ENCODE results near the gene SLC6A9. TPM values are rescaled to one million over a fixed set of nuclear protein-coding genes. Genes with fewer than 3 reads are reported as not detected.

The SLC6A9 gene
- 24.3 TPM for total RNA-seq

GRCh38 chr1:44031252-44032169, at the start of gene SLC6A9:
SLC6A9 (minus strand) TSS chr1:44031462; CDS start chr1:44024277, 7,185 bp downstream.
- Histone ChIP-seq H3K4me3 (peak within 1 kb of the TSS; percentile 69 to 95), H3K27ac (peak within 1 kb of the TSS; percentile 89), H3K4me1 (peaks cover 41% of the 10 kb centered on the region), H3K27me3 (no peaks in the 10 kb centered on the region), H3K9me3 (no peaks in the 10 kb centered on the region), H3K36me3 (no peaks in the 10 kb centered on the region)
- intact Hi-C loops (cut with DNase I) = no loop called here
- TF ChIP-seq POLR2A (IDR thresholded peaks at IDR 0.05) = peak in 1 of 2 donors; percentile 37
- TF ChIP-seq POLR2AphosphoS5 (IDR thresholded peaks at IDR 0.05; ENCODE audit: insufficient read depth in 1 of 2, low read depth in 1 of 2) = peak in 1 of 2 donors; percentile 75
- no peak for TF ChIP-seq CTCF (IDR thresholded peaks at IDR 0.05)
- no peak for DNase-seq (ENCODE audit: extremely low spot score in 2 of 2)

GRCh38 chr1:44079566-44079965, 48.3 kb upstream of the SLC6A9 start:
- H3K4me1 ChIP-seq = no peaks in the 10 kb centered on the region
- TF ChIP-seq POLR2AphosphoS5 (IDR thresholded peaks at IDR 0.05; ENCODE audit: insufficient read depth in 1 of 2, low read depth in 1 of 2) (no peak), POLR2A (IDR thresholded peaks at IDR 0.05) (no peak), CTCF (IDR thresholded peaks at IDR 0.05) (no peak)
- intact Hi-C loops (cut with DNase I) = no loop called here
- H3K4me3 ChIP-seq = no peak overlapping the region
- DNase-seq (ENCODE audit: extremely low spot score in 2 of 2) = no peak
- H3K9me3 ChIP-seq = no peaks in the 10 kb centered on the region
- no peaks in the 10 kb centered on the region for H3K27me3 ChIP-seq
- no peaks in the 10 kb centered on the region for H3K36me3 ChIP-seq
- H3K27ac ChIP-seq = no peak overlapping the region

- H3K4me1 ChIP-seq = no peaks in the 10 kb centered on the region
- TF ChIP-seq POLR2A (IDR thresholded peaks at IDR 0.05) (no peak), CTCF (IDR thresholded peaks at IDR 0.05) (no peak), POLR2AphosphoS5 (IDR thresholded peaks at IDR 0.05; ENCODE audit: insufficient read depth in 1 of 2, low read depth in 1 of 2) (no peak)
- H3K36me3 ChIP-seq = no peaks in the 10 kb centered on the region
- no peak overlapping the region for H3K27ac ChIP-seq
- no peak overlapping the region for H3K4me3 ChIP-seq
- H3K9me3 ChIP-seq = no peaks in the 10 kb centered on the region
- DNase-seq (ENCODE audit: extremely low spot score in 2 of 2) = no peak
- no peaks in the 10 kb centered on the region for H3K27me3 ChIP-seq
- intact Hi-C loops (cut with DNase I) = no loop called here
These were observed 46.8 kb upstream of the SLC6A9 start for GRCh38 chr1:44078104-44078503.

- Histone ChIP-seq H3K4me1 (no peaks in the 10 kb centered on the region), H3K36me3 (no peaks in the 10 kb centered on the region), H3K27ac (no peak overlapping the region), H3K9me3 (no peaks in the 10 kb centered on the region), H3K27me3 (no peaks in the 10 kb centered on the region), H3K4me3 (no peak overlapping the region)
- TF ChIP-seq POLR2AphosphoS5 (IDR thresholded peaks at IDR 0.05; ENCODE audit: insufficient read depth in 1 of 2, low read depth in 1 of 2) (no peak), CTCF (IDR thresholded peaks at IDR 0.05) (no peak), POLR2A (IDR thresholded peaks at IDR 0.05) (no peak)
- intact Hi-C loops (cut with DNase I) = no loop called here
- no peak for DNase-seq (ENCODE audit: extremely low spot score in 2 of 2)
These were observed 46.2 kb upstream of the SLC6A9 start for GRCh38 chr1:44077421-44077820.

GRCh38 chr1:44076066-44076465, 44.8 kb upstream of the SLC6A9 start:
- no peak for TF ChIP-seq POLR2AphosphoS5 (IDR thresholded peaks at IDR 0.05; ENCODE audit: insufficient read depth in 1 of 2, low read depth in 1 of 2)
- TF ChIP-seq POLR2A (IDR thresholded peaks at IDR 0.05) = no peak
- no peak for TF ChIP-seq CTCF (IDR thresholded peaks at IDR 0.05)
- H3K4me3 ChIP-seq = no peak overlapping the region
- no peaks in the 10 kb centered on the region for H3K9me3 ChIP-seq
- intact Hi-C loops (cut with DNase I) = no loop called here
- no peaks in the 10 kb centered on the region for H3K36me3 ChIP-seq
- no peaks in the 10 kb centered on the region for H3K27me3 ChIP-seq
- no peak for DNase-seq (ENCODE audit: extremely low spot score in 2 of 2)
- H3K27ac ChIP-seq = no peak overlapping the region
- H3K4me1 ChIP-seq = no peaks in the 10 kb centered on the region
